Muscle layer of colon (tissue), 2 donors: ENCODE results near the gene TMPRSS4.

Experiments
- H3K27ac ChIP-seq: one replicate; pipeline ENCODE4 v1.7.0; 2013; ENCODE audit warnings: low read depth, mild to moderate bottlenecking, low read length, moderate library complexity
- H3K27me3 ChIP-seq, 2 donors: one replicate each; pipeline ENCODE4 v1.7.0; 2013; ENCODE audit warnings: low read length in 2 of 2, mild to moderate bottlenecking in 2 of 2; ENCODE audit not compliant: insufficient read depth in 2 of 2, control insufficient read depth in 1 of 2
- H3K36me3 ChIP-seq: one replicate; pipeline ENCODE4 v1.7.0; 2013; ENCODE audit warnings: mild to moderate bottlenecking, low read length; ENCODE audit not compliant: insufficient read depth
- H3K4me1 ChIP-seq: one replicate; pipeline ENCODE4 v1.7.0; 2013; ENCODE audit warnings: mild to moderate bottlenecking, low read length; ENCODE audit not compliant: insufficient read depth
- H3K4me3 ChIP-seq, 2 donors: one replicate each; pipeline ENCODE4 v1.7.0; 2013; ENCODE audit warnings: low read length in 2 of 2, low read depth in 1 of 2, mild to moderate bottlenecking in 1 of 2, moderate library complexity in 1 of 2
- H3K9ac ChIP-seq: one replicate; pipeline ENCODE4 v1.7.0; 2013; ENCODE audit warnings: low read length
- H3K9me3 ChIP-seq: one replicate; pipeline ENCODE4 v1.7.0; 2013; ENCODE audit warnings: mild to moderate bottlenecking, low read length
- donor health status: abdominal sarcoma.
- donor health status: Adenocarcinoma of cecum.

Gene TMPRSS4

DNA sequence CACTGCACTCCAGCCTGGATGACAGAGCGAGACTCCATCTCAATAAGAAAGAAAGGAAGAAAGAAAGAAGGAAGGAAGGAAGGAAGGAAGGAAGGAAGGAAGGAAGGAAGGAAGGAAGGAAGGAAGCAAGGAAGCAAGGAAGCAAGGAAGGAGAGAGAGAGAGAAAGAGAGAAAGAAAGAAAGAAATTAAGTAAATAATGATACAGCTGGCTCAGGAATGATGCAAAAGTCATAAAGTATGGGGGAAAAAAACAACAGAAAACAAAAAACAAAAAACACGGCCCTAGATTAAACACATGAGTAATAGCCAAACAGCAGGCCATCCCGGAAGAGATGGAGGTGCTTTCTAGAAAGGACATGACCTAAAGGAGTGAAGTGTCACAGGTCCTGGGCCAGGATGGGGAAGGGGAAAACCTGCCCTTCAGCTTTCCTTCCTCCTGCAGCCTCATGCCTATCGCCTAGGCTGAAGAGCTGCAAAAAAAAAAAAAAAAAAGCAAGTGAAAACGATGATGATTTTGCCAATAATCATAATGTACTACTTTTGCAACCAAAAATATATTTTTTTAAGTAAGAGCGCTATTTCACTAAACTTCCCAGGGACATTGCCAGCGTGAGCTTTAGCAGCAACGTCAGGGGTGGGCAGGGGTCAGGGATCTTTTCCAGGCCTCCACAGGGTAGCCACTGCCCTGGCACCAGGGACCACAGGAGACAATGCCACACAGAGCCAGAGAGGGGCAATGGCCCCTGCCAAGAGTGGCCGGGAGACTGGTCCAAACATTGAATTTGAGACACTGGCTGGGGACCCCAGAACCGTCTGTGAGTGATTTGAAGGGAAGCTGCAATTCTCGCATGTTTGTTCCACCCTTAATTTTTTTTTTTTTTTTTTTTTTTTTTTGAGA lies 28.2 kb upstream of the TMPRSS4 start:
- H3K9me3 ChIP-seq, result no peaks in the 10 kb centered on the region
- H3K9ac ChIP-seq, result no peak overlapping the region
- no peak overlapping the region for H3K4me3 ChIP-seq
- H3K36me3 ChIP-seq, result no peaks in the 10 kb centered on the region
- no peaks in the 10 kb centered on the region for H3K27me3 ChIP-seq
- no peak overlapping the region for H3K27ac ChIP-seq
- H3K4me1 ChIP-seq, result no peaks in the 10 kb centered on the region

DNA sequence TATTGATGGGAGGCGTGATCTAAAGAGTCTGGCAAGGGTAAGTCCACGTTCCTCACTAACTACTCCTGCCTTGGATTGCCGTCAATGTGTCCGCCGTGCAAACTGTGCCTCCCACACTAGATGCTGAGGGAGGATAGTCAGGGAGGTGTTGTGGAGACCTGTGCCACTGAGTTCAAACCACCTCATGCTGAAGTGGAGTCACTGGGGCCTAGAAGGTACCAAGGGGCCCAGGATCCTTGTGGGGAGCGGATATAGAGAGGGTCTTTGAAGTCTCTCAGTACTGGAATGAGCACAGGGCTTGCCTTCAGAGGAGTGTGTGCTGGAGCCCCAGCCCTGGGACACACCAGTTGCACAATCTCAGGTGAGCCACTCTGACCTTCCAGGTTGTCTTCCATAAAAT lies 27.1 kb upstream of the TMPRSS4 start:
- no peaks in the 10 kb centered on the region for H3K36me3 ChIP-seq
- H3K4me1 ChIP-seq, result no peaks in the 10 kb centered on the region
- no peak overlapping the region for H3K9ac ChIP-seq
- H3K9me3 ChIP-seq, result no peaks in the 10 kb centered on the region
- no peak overlapping the region for H3K27ac ChIP-seq
- no peaks in the 10 kb centered on the region for H3K27me3 ChIP-seq
- no peak overlapping the region for H3K4me3 ChIP-seq

GRCh38 chr11:118050208-118050891 lies 26.5 kb upstream of the TMPRSS4 start:
- no peaks in the 10 kb centered on the region for H3K4me1 ChIP-seq
- no peak overlapping the region for H3K9ac ChIP-seq

DNA sequence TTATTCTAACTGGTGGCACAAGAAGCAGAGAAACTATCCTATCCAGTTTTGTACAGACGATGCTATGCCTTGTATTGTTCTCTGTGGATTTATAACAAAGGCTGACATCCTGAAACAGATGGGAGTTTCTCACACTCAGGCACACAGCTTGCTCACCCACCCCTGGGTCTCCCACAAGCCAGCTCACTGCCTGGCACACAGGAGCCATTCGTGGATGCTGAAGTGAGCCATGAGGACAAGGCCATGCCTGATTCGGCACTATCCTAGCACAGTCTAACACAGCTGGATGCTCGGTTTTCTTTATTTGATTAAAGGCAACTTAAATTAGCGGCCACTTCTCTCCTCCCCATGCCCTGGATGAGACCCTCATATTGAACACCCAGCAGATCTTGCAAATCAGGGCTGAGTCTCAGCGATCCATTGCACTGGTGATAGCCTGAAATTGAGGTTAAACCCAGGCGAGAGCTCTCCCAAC lies 25.7 kb upstream of the TMPRSS4 start:
- Histone ChIP-seq H3K4me1 (no peaks in the 10 kb centered on the region), H3K36me3 (no peaks in the 10 kb centered on the region), H3K9me3 (no peaks in the 10 kb centered on the region), H3K27ac (no peak overlapping the region), H3K27me3 (no peaks in the 10 kb centered on the region), H3K4me3 (no peak overlapping the region), H3K9ac (no peak overlapping the region)

More at GRCh38 chr11:118050208-118050891, 26.5 kb upstream of the TMPRSS4 start:
- Histone ChIP-seq H3K27ac (no peak overlapping the region), H3K27me3 (no peaks in the 10 kb centered on the region), H3K9me3 (no peaks in the 10 kb centered on the region), H3K36me3 (no peaks in the 10 kb centered on the region), H3K4me3 (no peak overlapping the region)

DNA sequence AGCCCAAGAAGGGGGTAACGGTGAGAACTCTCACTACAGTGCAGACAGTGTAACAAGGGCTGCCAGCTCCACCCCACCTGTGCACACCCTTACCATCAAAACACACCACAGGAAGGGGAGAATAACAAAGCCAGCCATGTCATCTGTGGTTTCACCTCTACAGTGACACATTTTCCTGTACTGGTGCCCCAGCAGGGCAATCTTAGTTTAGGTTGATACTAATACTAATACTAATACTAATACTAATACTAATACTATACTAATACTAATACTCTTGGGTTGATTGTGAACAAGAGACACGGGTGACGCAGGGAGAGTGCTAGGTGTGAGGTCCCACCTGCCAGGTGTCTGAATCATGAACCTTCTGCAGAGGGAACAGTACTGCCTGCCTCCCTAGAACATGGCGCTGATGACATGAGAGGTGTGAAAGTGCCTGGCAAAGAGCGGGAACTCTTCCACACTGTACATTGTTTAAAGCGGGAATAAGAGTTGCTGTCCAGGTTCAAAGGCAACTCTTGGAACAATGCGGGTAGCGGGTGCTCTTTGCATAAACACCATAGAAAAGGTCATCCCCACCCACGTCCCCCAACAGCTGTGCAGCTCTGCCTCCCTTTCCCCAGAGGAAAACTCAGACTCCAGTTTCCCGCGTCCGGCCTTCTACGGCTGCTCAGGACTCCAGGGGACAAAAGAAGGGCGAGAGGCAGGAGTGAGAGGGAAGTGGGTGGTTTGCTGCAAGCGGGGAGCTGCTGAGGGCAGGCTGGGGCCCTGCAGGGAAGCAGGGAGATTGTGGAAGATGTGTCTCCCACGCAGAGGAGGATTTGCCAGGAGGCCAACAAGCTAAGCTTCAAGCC lies 25.0 kb upstream of the TMPRSS4 start:
- H3K27ac ChIP-seq, result no peak overlapping the region
- no peaks in the 10 kb centered on the region for H3K4me1 ChIP-seq

DNA sequence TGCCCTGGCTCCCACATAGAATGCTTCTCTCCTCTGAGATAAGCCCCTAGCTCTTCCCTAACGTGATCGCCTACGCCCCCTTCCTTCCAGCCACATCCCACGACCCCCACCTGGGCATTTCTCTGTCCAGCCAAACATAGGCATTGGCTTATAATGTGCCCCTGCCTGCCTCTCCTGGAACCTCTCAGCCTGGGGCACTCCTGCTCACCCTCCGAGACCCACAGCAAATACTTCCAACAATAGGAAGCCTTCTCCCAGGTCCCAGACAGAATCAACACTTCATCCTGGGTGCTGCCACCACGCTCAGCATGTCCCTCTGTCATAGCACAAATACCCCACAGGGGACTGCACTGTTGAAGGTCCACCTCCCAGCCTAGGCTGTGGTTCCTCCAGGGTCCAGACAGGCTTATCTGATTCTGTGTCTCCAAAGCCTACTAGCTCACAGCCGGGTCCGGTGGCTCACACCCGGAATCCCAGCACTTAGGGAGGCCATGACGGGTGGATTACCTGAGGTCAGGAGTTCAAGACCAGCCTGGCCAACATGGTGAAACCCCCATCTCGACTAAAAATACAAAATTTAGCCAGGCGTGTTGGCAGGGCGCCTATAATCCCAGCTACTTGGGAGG lies 24.2 kb upstream of the TMPRSS4 start:
- H3K27ac ChIP-seq, result no peak overlapping the region
- no peak overlapping the region for H3K9ac ChIP-seq
- H3K9me3 ChIP-seq, result no peaks in the 10 kb centered on the region
- H3K27me3 ChIP-seq, result no peaks in the 10 kb centered on the region
- H3K4me3 ChIP-seq, result no peak overlapping the region
- no peaks in the 10 kb centered on the region for H3K4me1 ChIP-seq
- no peaks in the 10 kb centered on the region for H3K36me3 ChIP-seq

More for the DNA sequence above, 25.0 kb upstream of the TMPRSS4 start:
- no peak overlapping the region for H3K4me3 ChIP-seq
- H3K27me3 ChIP-seq, result no peaks in the 10 kb centered on the region
- no peak overlapping the region for H3K9ac ChIP-seq
- no peaks in the 10 kb centered on the region for H3K36me3 ChIP-seq
- no peaks in the 10 kb centered on the region for H3K9me3 ChIP-seq

DNA sequence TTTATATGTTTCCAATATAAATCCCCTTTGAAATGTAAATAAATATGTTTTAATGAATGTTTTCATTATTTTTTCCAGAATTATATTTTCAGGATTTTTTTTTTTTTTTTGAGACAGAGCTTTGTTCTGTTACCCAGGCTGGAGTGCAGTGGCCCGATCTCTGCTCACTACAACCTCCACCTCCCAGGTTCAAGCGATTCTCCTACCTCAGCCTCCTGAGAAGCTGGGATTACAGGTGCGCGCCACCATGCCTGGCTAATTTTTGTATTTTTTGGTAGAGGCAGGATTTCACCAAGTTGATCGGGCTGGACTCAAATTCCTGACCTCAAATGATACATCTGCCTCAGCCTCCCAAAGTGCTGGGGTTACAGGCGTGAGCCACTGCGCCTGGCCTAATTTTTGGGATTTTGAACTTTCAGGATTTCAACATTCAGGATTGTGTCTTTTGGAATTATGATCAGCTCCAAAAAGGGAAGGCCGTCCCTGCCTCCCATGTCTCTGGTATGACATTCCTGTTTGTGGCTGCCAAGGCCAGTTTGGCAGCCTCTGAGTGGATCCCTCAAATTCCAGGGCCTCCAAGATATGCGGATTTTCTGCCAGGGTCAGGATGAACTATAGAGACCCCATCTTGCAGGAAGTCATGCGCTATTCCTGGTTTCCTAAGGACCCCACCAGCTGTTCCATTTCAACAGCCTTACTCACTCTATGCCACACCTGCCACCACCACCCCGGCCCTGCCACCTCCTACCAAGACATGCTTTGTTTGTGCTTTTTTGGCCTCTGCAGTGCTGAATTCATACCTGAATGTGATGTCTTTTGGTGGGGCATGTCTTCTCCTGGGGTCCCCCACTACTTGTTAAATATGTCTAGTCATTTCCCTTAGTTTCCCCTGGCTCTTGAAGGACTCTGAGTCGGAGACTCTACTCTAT lies 21.9 kb upstream of the TMPRSS4 start:
- no peaks in the 10 kb centered on the region for H3K4me1 ChIP-seq
- no peak overlapping the region for H3K4me3 ChIP-seq
- no peaks in the 10 kb centered on the region for H3K9me3 ChIP-seq
- H3K9ac ChIP-seq, result no peak overlapping the region
- H3K27ac ChIP-seq, result no peak overlapping the region
- H3K27me3 ChIP-seq, result no peaks in the 10 kb centered on the region
- H3K36me3 ChIP-seq, result no peaks in the 10 kb centered on the region

DNA sequence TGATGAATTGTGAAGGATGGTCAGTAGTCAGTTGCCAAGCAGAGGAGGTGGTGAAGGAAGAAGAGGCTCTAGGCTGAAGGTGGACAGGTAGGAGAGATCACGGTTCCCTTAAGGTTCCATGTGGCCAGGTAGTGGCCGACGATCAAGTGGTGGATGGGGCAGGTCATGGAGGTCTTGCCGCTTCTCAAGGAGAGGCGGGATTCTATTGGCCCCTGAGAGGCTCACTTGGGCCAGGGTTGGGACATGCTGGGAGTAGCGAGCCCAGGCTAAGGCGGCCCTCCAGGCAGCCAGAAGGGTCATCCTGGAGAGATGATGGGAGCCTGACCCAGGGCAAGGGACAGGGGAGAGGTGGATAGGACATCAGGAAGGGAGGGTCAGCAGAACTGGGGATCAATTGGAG lies 20.9 kb upstream of the TMPRSS4 start:
- Histone ChIP-seq H3K27ac (no peak overlapping the region), H3K36me3 (no peaks in the 10 kb centered on the region), H3K9me3 (no peaks in the 10 kb centered on the region), H3K9ac (no peak overlapping the region), H3K27me3 (no peaks in the 10 kb centered on the region), H3K4me1 (no peaks in the 10 kb centered on the region), H3K4me3 (no peak overlapping the region)

GRCh38 chr11:118056806-118057205 lies 20.1 kb upstream of the TMPRSS4 start:
- Histone ChIP-seq H3K36me3 (no peaks in the 10 kb centered on the region), H3K4me1 (no peaks in the 10 kb centered on the region), H3K4me3 (no peak overlapping the region), H3K27me3 (no peaks in the 10 kb centered on the region), H3K9me3 (no peaks in the 10 kb centered on the region), H3K9ac (no peak overlapping the region), H3K27ac (no peak overlapping the region)
